Measurements from ENCODE around the gene WASF1.

WASF1 gene

DNA sequence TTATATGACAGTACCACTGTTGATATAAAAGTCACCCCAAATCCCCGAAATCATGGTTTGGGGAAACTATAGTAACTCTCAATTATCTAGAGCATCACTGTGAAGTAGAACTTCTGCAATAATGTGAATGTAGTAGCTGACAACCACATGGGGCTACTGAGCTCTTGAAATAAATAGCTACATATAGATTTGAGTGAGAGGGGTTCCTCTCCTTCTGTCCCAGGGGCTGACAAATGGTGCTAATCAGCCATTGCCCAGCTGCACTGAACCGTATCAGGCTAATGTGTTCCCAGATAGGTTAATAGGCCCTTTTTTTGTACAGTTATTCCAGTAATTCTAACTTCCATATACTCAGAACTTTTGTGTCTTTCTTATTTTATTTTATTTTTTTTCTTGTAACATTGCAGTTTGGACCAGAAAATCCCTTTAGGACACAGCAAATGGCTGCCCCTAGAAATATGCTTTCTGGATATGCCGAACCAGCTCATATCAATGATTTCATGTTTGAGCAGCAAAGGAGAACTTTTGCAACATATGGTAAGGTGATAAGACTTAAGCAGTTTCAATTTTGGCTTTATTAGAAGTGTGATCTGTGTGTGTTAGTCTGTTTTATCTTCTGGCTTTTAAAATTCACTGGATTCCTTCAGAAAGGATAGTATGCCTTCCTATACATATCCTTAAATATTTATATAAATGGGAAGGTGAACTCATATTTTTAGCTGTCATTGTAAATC is 21.8 kb upstream of the WASF1 start:
- Histone ChIP-seq H3K18ac (ENCODE audit: low read length) (no peak overlapping the region), H2BK12ac (ENCODE audit: low read length) (no peak overlapping the region)
- DNase-seq (ENCODE audit: low spot score) = no peak

GRCh38 chr6:110198561-110198960 is 19.1 kb upstream of the WASF1 start:
- DNase-seq (ENCODE audit: low spot score) = no peak
- H3K9me3 ChIP-seq (replicated peaks in 1 of 2; ENCODE audit: control insufficient read depth in 2 of 2, insufficient read depth in 1 of 2, low read depth in 1 of 2, low read length in 2 of 2) = no peaks in the 10 kb centered on the region
- no peaks in the 10 kb centered on the region for H3K27me3 ChIP-seq (ENCODE audit: control insufficient read depth in 3 of 3, insufficient read depth in 3 of 3, low read depth in 1 of 3, low read length in 3 of 3)
- H2BK120ac ChIP-seq (ENCODE audit: low read depth, low read length) = no peak overlapping the region
- H3K79me1 ChIP-seq (ENCODE audit: low read depth, low read length) = no peaks in the 10 kb centered on the region
- no peak overlapping the region for H3K4me3 ChIP-seq (ENCODE audit: low read length in 2 of 2)
- no peak overlapping the region for H2BK12ac ChIP-seq (ENCODE audit: low read length)
- H4K91ac ChIP-seq (ENCODE audit: low read depth, low read length, poor library complexity) = no peak overlapping the region
- no peak overlapping the region for H2BK5ac ChIP-seq (ENCODE audit: low read length)
- no peak overlapping the region for H3K14ac ChIP-seq (ENCODE audit: low read length)
- H2AK5ac ChIP-seq (ENCODE audit: low read depth, low read length) = no peak overlapping the region
- no peak overlapping the region for H2AFZ ChIP-seq (ENCODE audit: low read length)
- WGBS, 2 donors (ENCODE audit: extremely low coverage in 2 of 2, insufficient read length in 2 of 2, insufficient replicate concordance in 1 of 2) = no CpG with 5 or more reads among the region's 3 CpGs
- H3K23ac ChIP-seq (ENCODE audit: low read depth, low read length, poor library complexity) = no peak overlapping the region
- no peak overlapping the region for H3K4me2 ChIP-seq (ENCODE audit: insufficient read depth, low read length, poor library complexity, severe bottlenecking)
- no peak overlapping the region for H3K9ac ChIP-seq (ENCODE audit: low read depth, low read length, poor library complexity)
- H4K8ac ChIP-seq (ENCODE audit: low read depth, low read length) = no peak overlapping the region
- H3K27ac ChIP-seq (replicated peaks; ENCODE audit: low read length) = no peak overlapping the region
- H3K18ac ChIP-seq (ENCODE audit: low read length) = no peak overlapping the region
- H3K4me1 ChIP-seq (ENCODE audit: control insufficient read depth in 2 of 2, insufficient read depth in 1 of 2, low read depth in 1 of 2, low read length in 2 of 2) = peaks cover 0 to 3% of the 10 kb centered on the region in 2 donors
- no peak overlapping the region for H3K4ac ChIP-seq (ENCODE audit: low read length)
- H2BK15ac ChIP-seq (ENCODE audit: low read length) = no peak overlapping the region
- peaks cover 0 to 23% of the 10 kb centered on the region in 2 donors for H3K36me3 ChIP-seq (replicated peaks in 1 of 2; ENCODE audit: control insufficient read depth in 2 of 2, insufficient read depth in 2 of 2, low read length in 2 of 2)

More for the DNA sequence above, 21.8 kb upstream of the WASF1 start:
- Histone ChIP-seq H2BK5ac (ENCODE audit: low read length) (no peak overlapping the region), H3K4me1 (ENCODE audit: control insufficient read depth in 2 of 2, insufficient read depth in 1 of 2, low read depth in 1 of 2, low read length in 2 of 2) (peaks cover 0 to 3% of the 10 kb centered on the region in 2 donors), H3K36me3 (replicated peaks in 1 of 2; ENCODE audit: control insufficient read depth in 2 of 2, insufficient read depth in 2 of 2, low read length in 2 of 2) (peaks cover 0 to 12% of the 10 kb centered on the region in 2 donors), H4K8ac (ENCODE audit: low read depth, low read length) (no peak overlapping the region), H3K9ac (ENCODE audit: low read depth, low read length, poor library complexity) (no peak overlapping the region), H3K14ac (ENCODE audit: low read length) (no peak overlapping the region), H3K79me1 (ENCODE audit: low read depth, low read length) (no peaks in the 10 kb centered on the region), H4K91ac (ENCODE audit: low read depth, low read length, poor library complexity) (no peak overlapping the region), H3K9me3 (replicated peaks in 1 of 2; ENCODE audit: control insufficient read depth in 2 of 2, insufficient read depth in 1 of 2, low read depth in 1 of 2, low read length in 2 of 2) (no peaks in the 10 kb centered on the region), H2AK5ac (ENCODE audit: low read depth, low read length) (no peak overlapping the region), H3K27ac (replicated peaks; ENCODE audit: low read length) (no peak overlapping the region), H3K4me3 (ENCODE audit: low read length in 2 of 2) (no peak overlapping the region), H3K23ac (ENCODE audit: low read depth, low read length, poor library complexity) (no peak overlapping the region), H2BK15ac (ENCODE audit: low read length) (no peak overlapping the region), H3K4me2 (ENCODE audit: insufficient read depth, low read length, poor library complexity, severe bottlenecking) (no peak overlapping the region), H2BK120ac (ENCODE audit: low read depth, low read length) (no peak overlapping the region), H2AFZ (ENCODE audit: low read length) (no peak overlapping the region), H3K4ac (ENCODE audit: low read length) (no peak overlapping the region), H3K27me3 (ENCODE audit: control insufficient read depth in 3 of 3, insufficient read depth in 3 of 3, low read depth in 1 of 3, low read length in 3 of 3) (no peaks in the 10 kb centered on the region)
- no CpG with 5 or more reads among the region's 3 CpGs for WGBS, 2 donors (ENCODE audit: extremely low coverage in 2 of 2, insufficient read length in 2 of 2, insufficient replicate concordance in 1 of 2)

DNA sequence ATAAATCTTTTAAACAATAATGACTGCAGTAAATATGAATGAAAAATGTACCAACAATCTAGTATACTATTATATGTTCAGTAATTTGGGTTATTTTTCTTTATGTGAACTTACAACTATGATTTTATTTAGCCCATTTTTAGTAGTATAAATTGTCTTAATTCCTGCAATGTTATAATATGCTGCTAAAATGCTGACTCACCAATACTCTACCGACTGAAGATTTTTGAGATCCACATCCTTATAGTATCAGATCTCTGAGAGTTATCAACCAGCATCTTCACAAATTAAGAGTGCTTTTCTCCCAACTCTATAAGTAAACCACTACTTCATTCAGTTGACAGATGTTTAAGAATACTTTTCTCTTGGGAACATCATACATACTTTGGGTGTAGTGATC is 17.4 kb upstream of the WASF1 start:
- Histone ChIP-seq H3K27ac (replicated peaks; ENCODE audit: low read length) (no peak overlapping the region), H3K9ac (ENCODE audit: low read depth, low read length, poor library complexity) (no peak overlapping the region), H3K14ac (ENCODE audit: low read length) (no peak overlapping the region), H2BK12ac (ENCODE audit: low read length) (no peak overlapping the region), H3K4me3 (ENCODE audit: low read length in 2 of 2) (no peak overlapping the region), H2BK5ac (ENCODE audit: low read length) (no peak overlapping the region), H2BK120ac (ENCODE audit: low read depth, low read length) (no peak overlapping the region), H3K9me3 (replicated peaks in 1 of 2; ENCODE audit: control insufficient read depth in 2 of 2, insufficient read depth in 1 of 2, low read depth in 1 of 2, low read length in 2 of 2) (peaks cover 0 to 2% of the 10 kb centered on the region in 2 donors), H2BK15ac (ENCODE audit: low read length) (no peak overlapping the region), H3K4ac (ENCODE audit: low read length) (no peak overlapping the region), H3K4me2 (ENCODE audit: insufficient read depth, low read length, poor library complexity, severe bottlenecking) (no peak overlapping the region), H3K4me1 (ENCODE audit: control insufficient read depth in 2 of 2, insufficient read depth in 1 of 2, low read depth in 1 of 2, low read length in 2 of 2) (peaks cover 0 to 3% of the 10 kb centered on the region in 2 donors), H2AK5ac (ENCODE audit: low read depth, low read length) (no peak overlapping the region), H2AFZ (ENCODE audit: low read length) (no peak overlapping the region), H4K8ac (ENCODE audit: low read depth, low read length) (no peak overlapping the region), H3K23ac (ENCODE audit: low read depth, low read length, poor library complexity) (no peak overlapping the region), H3K27me3 (ENCODE audit: control insufficient read depth in 3 of 3, insufficient read depth in 3 of 3, low read depth in 1 of 3, low read length in 3 of 3) (no peaks in the 10 kb centered on the region), H3K79me1 (ENCODE audit: low read depth, low read length) (no peaks in the 10 kb centered on the region), H4K91ac (ENCODE audit: low read depth, low read length, poor library complexity) (no peak overlapping the region), H3K36me3 (replicated peaks in 1 of 2; ENCODE audit: control insufficient read depth in 2 of 2, insufficient read depth in 2 of 2, low read length in 2 of 2) (peaks cover 0 to 25% of the 10 kb centered on the region in 2 donors), H3K18ac (ENCODE audit: low read length) (no peak overlapping the region)
- no peak for DNase-seq (ENCODE audit: low spot score)
- WGBS, 2 donors (ENCODE audit: extremely low coverage in 2 of 2, insufficient read length in 2 of 2, insufficient replicate concordance in 1 of 2) = no CpG with 5 or more reads among the region's 1 CpG

GRCh38 chr6:110195639-110196038 is 16.2 kb upstream of the WASF1 start:
- H3K27ac ChIP-seq (replicated peaks; ENCODE audit: low read length) = no peak overlapping the region
- DNase-seq (ENCODE audit: low spot score) = no peak

More at GRCh38 chr6:110195639-110196038, 16.2 kb upstream of the WASF1 start:
- Histone ChIP-seq H2BK120ac (ENCODE audit: low read depth, low read length) (no peak overlapping the region), H3K14ac (ENCODE audit: low read length) (no peak overlapping the region), H3K4me1 (ENCODE audit: control insufficient read depth in 2 of 2, insufficient read depth in 1 of 2, low read depth in 1 of 2, low read length in 2 of 2) (no peaks in the 10 kb centered on the region), H3K36me3 (replicated peaks in 1 of 2; ENCODE audit: control insufficient read depth in 2 of 2, insufficient read depth in 2 of 2, low read length in 2 of 2) (peaks cover 0 to 25% of the 10 kb centered on the region in 2 donors), H2BK5ac (ENCODE audit: low read length) (no peak overlapping the region), H2AFZ (ENCODE audit: low read length) (no peak overlapping the region), H3K23ac (ENCODE audit: low read depth, low read length, poor library complexity) (no peak overlapping the region), H3K4ac (ENCODE audit: low read length) (no peak overlapping the region), H3K9me3 (replicated peaks in 1 of 2; ENCODE audit: control insufficient read depth in 2 of 2, insufficient read depth in 1 of 2, low read depth in 1 of 2, low read length in 2 of 2) (peaks cover 0 to 2% of the 10 kb centered on the region in 2 donors), H4K8ac (ENCODE audit: low read depth, low read length) (no peak overlapping the region), H2BK15ac (ENCODE audit: low read length) (no peak overlapping the region), H4K91ac (ENCODE audit: low read depth, low read length, poor library complexity) (no peak overlapping the region), H3K4me3 (ENCODE audit: low read length in 2 of 2) (no peak overlapping the region), H2AK5ac (ENCODE audit: low read depth, low read length) (no peak overlapping the region), H3K27me3 (ENCODE audit: control insufficient read depth in 3 of 3, insufficient read depth in 3 of 3, low read depth in 1 of 3, low read length in 3 of 3) (no peaks in the 10 kb centered on the region), H3K4me2 (ENCODE audit: insufficient read depth, low read length, poor library complexity, severe bottlenecking) (no peak overlapping the region), H2BK12ac (ENCODE audit: low read length) (no peak overlapping the region), H3K79me1 (ENCODE audit: low read depth, low read length) (peaks cover 1% of the 10 kb centered on the region), H3K18ac (ENCODE audit: low read length) (no peak overlapping the region), H3K9ac (ENCODE audit: low read depth, low read length, poor library complexity) (no peak overlapping the region)
- no CpG with 5 or more reads among the region's 4 CpGs for WGBS, 2 donors (ENCODE audit: extremely low coverage in 2 of 2, insufficient read length in 2 of 2, insufficient replicate concordance in 1 of 2)
